ENCODE results near the gene SYPL1. TPM values are rescaled to one million over a fixed set of nuclear protein-coding genes. Genes with fewer than 3 reads are reported as not detected.

SYPL1 gene
- total and polyA plus RNA-seq, 12 donors = 25.0 to 107 (median 80.7) TPM

- WGBS, 4 donors = 87 to 92% (median 89%) methylated on average over 9 of the region's 9 CpGs
- Histone ChIP-seq H3K9me3 (replicated peaks in 1 of 3) (no peaks in the 10 kb centered on the region), H3K4me1 (replicated peaks in 1 of 2) (no peaks in the 10 kb centered on the region), H3K27ac (no peak overlapping the region), H3K4me3 (no peak overlapping the region), H3K27me3 (no peaks in the 10 kb centered on the region), H3K36me3 (replicated peaks in 1 of 2) (no peaks in the 10 kb centered on the region)
- intact Hi-C loops (cut with DNase I) = no loop called here
- TF ChIP-seq CTCF (IDR thresholded peaks at IDR 0.05) = no peak
- TF ChIP-seq POLR2A (IDR thresholded peaks at IDR 0.05) = no peak
- no peak for DNase-seq
Measured at GRCh38 chr7:106117786-106118544, 5.9 kb upstream of the SYPL1 start.

- Histone ChIP-seq H3K27ac (no peak overlapping the region), H3K4me1 (replicated peaks in 1 of 2) (peaks cover 0 to 4% of the 10 kb centered on the region in 2 donors), H3K9me3 (replicated peaks in 1 of 3) (no peaks in the 10 kb centered on the region), H3K4me3 (no peak overlapping the region), H3K36me3 (replicated peaks in 1 of 2) (no peaks in the 10 kb centered on the region), H3K27me3 (no peaks in the 10 kb centered on the region)
- TF ChIP-seq POLR2A (IDR thresholded peaks at IDR 0.05) = no peak
- no peak for TF ChIP-seq CTCF (IDR thresholded peaks at IDR 0.05)
- intact Hi-C loops (cut with DNase I) = no loop called here
- no peak for DNase-seq
- WGBS, 4 donors = 78 to 80% (median 79%) methylated on average over 6 of the region's 6 CpGs
Measured at GRCh38 chr7:106116161-106116704, 4.1 kb upstream of the SYPL1 start.

- 69 to 83% (median 75%) methylated on average over 3 to 5 of the region's 5 CpGs for WGBS, 4 donors
- TF ChIP-seq POLR2A (IDR thresholded peaks at IDR 0.05) = no peak
- no peak for TF ChIP-seq CTCF (IDR thresholded peaks at IDR 0.05)
- Histone ChIP-seq H3K36me3 (replicated peaks in 1 of 2) (no peaks in the 10 kb centered on the region), H3K27ac (no peak overlapping the region), H3K4me3 (no peak overlapping the region), H3K9me3 (replicated peaks in 1 of 3) (no peaks in the 10 kb centered on the region), H3K4me1 (replicated peaks in 1 of 2) (peaks cover 11 to 17% of the 10 kb centered on the region in 2 donors), H3K27me3 (no peaks in the 10 kb centered on the region)
- DNase-seq = no peak
- intact Hi-C loops (cut with DNase I) = loop anchor here in 1 of 2 donors (5.0 kb wide), 1 partner anchor 48 kb away; no protein-coding TSS in a partner anchor
Measured at GRCh38 chr7:106114716-106115383, 2.7 kb upstream of the SYPL1 start.

- H3K9me3 ChIP-seq (replicated peaks in 1 of 3) = no peaks in the 10 kb centered on the region
- H3K27ac ChIP-seq = peak overlapping the region; percentile 80 to 100 (median 98)
- TF ChIP-seq POLR2A (IDR thresholded peaks at IDR 0.05) = no peak
- no peak for TF ChIP-seq CTCF (IDR thresholded peaks at IDR 0.05)
- no peaks in the 10 kb centered on the region for H3K36me3 ChIP-seq (replicated peaks in 1 of 2)
- 82 to 88% (median 84%) methylated on average over 17 of the region's 17 CpGs for WGBS, 4 donors
- intact Hi-C loops (cut with DNase I) = loop anchor here in 1 of 2 donors (5.0 kb wide), 1 partner anchor 46 kb away; no protein-coding TSS in a partner anchor
- H3K4me1 ChIP-seq (replicated peaks in 1 of 2) = peaks cover 26 to 35% of the 10 kb centered on the region in 2 donors
- H3K4me3 ChIP-seq = peak overlapping the region in 2 of 4 donors; percentile 40 to 92
- DNase-seq = peak in 1 of 7 donors; percentile 21
- H3K27me3 ChIP-seq = no peaks in the 10 kb centered on the region
Measured at GRCh38 chr7:106112972-106113421, 885 bp upstream of the SYPL1 start.
